Activated CD4-positive, alpha-beta T cell treated with anti-CD3 and anti-CD28 coated beads, Interleukin-2, amount 10 ng/mL, durations not matched to agents 7 days and 5 days (primary cell): ENCODE data around the gene PANX1. TPM values are rescaled to one million over a fixed set of nuclear protein-coding genes. Genes with fewer than 3 reads are reported as not detected.

Experiments used
- CTCF ChIA-PET: fragments of 350-600 bp; sonication (Branson Sonifier 250); formaldehyde crosslinking; loops from one replicate; lab custom pipeline; 2021; ENCODE audit warnings: antibody characterized with exemption; lab: Charles Lee
- POLR2A ChIA-PET: fragments of 350-600 bp; sonication (Branson Sonifier 250); formaldehyde crosslinking; loops from one replicate; lab custom pipeline; 2021; ENCODE audit warnings: antibody characterized with exemption; lab: Charles Lee
- DNase-seq: peaks from one replicate; pipeline ENCODE4 v3.0.0-alpha.2; 2020
- H3K27ac Mint-ChIP-seq: one replicate; pipeline ENCODE4 v1.8.0; 2021; ENCODE audit warnings: mild to moderate bottlenecking, moderate library complexity, mixed read lengths
- H3K27me3 Mint-ChIP-seq: one replicate; pipeline ENCODE4 v1.8.0; 2021; ENCODE audit warnings: mixed read lengths
- H3K36me3 Mint-ChIP-seq: one replicate; pipeline ENCODE4 v1.8.0; 2021; ENCODE audit warnings: low read depth, mixed read lengths
- H3K4me1 Mint-ChIP-seq: one replicate; pipeline ENCODE4 v1.8.0; 2021; ENCODE audit warnings: mixed read lengths
- H3K4me3 Mint-ChIP-seq: one replicate; pipeline ENCODE4 v1.8.0; 2021; ENCODE audit warnings: mild to moderate bottlenecking, moderate library complexity, mixed read lengths
- H3K9me3 Mint-ChIP-seq: one replicate; pipeline ENCODE4 v1.8.0; 2021; ENCODE audit warnings: mixed read lengths
- total RNA-seq, 2 experiments: library from RNA; stranded (reverse); gene quantifications; one replicate each; pipeline ENCODE4 v1.2.3, GENCODE V29; 2021

The PANX1 gene
- total RNA-seq, 2 experiments from 2014 or later, result 13.2 to 13.9 TPM

DNA sequence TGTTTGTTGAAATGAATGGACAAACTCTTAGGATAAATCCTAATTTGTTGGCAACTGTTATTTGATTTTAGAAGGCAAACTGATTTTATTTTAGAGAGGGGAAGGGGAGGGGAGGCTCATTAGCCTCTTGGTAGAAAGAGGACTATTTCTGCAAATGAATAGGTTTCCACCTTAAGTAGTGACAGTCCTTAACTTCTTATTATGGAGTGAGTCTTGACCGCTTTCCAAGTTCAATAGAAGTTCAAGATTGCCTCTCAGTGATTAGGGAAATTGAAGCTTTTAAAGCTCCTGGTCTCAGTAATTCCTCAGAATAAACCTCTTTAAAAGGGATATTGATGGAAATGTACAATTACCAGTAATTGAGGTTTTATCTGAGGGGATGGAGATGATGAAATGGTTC lies 55.7 kb downstream of the PANX1 start:
- ChIA-PET CTCF (interaction anchor here (0.9 to 2.9 kb wide), 3 partner anchors 10 to 54 kb away, joined by 3 to 12 read pairs (median 3); no protein-coding TSS in a partner anchor), POLR2A (no interaction called here)
- Mint-ChIP-seq H3K4me3 (no peak overlapping the region), H3K36me3 (peaks cover 14% of the 10 kb centered on the region), H3K27me3 (no peaks in the 10 kb centered on the region), H3K27ac (no peak overlapping the region), H3K9me3 (no peaks in the 10 kb centered on the region), H3K4me1 (no peaks in the 10 kb centered on the region)
- DNase-seq, result no peak

DNA sequence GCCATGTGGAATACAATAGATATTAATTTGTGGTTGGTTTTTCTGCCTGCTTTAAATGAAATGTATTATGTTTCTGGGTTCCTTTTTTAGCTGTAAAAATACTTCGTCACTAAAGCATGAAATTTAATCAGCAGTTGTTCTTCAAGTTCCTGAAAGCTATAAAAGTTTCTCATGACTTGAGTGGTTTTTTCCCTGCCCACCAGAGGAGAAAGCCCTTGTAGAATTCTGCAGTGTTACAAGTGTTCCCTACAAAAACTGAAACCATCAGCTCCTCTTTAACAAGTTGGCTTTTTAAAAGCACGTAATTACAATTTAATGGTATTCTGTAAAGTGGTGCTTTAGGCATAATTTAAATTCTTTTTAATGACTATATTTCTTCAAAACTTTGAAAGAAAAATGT lies 56.2 kb downstream of the PANX1 start:
- Mint-ChIP-seq H3K4me3 (no peak overlapping the region), H3K36me3 (peaks cover 13% of the 10 kb centered on the region), H3K27ac (no peak overlapping the region), H3K9me3 (no peaks in the 10 kb centered on the region), H3K4me1 (no peaks in the 10 kb centered on the region), H3K27me3 (no peaks in the 10 kb centered on the region)
- CTCF ChIA-PET, result interaction anchor here (0.9 to 2.9 kb wide), 3 partner anchors 10 to 53 kb away, joined by 3 to 12 read pairs (median 3); no protein-coding TSS in a partner anchor
- POLR2A ChIA-PET, result no interaction called here
- DNase-seq, result no peak

DNA sequence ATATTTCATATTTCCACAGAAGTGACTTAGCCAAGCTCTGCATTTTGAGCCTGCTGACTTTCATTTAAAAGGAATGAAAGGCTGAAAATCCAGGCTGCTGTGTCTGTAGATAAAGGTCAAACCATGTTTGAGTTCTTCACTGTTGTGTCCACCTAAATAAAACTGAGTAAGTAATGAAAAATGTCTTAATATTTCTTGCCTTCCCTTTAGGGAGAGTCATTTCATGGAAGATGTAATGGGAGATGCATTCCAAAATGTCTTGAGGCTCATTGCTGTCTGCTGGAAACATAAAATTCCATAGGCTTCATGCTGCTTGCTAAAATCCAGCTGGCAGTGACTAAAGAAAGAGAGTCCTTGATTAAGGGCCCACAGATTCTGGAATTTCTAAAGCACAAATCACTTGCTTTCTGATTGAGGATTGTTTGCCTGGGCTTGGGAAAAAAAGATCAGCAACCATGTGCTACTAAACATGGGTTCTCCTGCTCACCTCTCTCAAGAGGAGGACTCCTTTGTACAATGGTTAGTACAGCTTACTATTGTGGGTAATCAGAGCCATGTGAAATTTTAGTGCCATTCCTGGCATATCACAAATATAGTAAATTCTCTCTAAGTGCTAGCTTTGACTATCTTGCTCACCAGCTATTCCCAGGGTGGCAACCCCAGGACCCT lies 56.9 kb downstream of the PANX1 start:
- Mint-ChIP-seq H3K9me3 (peaks cover 2% of the 10 kb centered on the region), H3K36me3 (peaks cover 10% of the 10 kb centered on the region), H3K4me1 (no peaks in the 10 kb centered on the region), H3K27ac (no peak overlapping the region), H3K4me3 (no peak overlapping the region), H3K27me3 (no peaks in the 10 kb centered on the region)
- ChIA-PET POLR2A (no interaction called here), CTCF (interaction anchor here (1.4 to 2.9 kb wide), 2 partner anchors 9 to 34 kb away, joined by 3 to 12 read pairs; no protein-coding TSS in a partner anchor)
- DNase-seq, result no peak

DNA sequence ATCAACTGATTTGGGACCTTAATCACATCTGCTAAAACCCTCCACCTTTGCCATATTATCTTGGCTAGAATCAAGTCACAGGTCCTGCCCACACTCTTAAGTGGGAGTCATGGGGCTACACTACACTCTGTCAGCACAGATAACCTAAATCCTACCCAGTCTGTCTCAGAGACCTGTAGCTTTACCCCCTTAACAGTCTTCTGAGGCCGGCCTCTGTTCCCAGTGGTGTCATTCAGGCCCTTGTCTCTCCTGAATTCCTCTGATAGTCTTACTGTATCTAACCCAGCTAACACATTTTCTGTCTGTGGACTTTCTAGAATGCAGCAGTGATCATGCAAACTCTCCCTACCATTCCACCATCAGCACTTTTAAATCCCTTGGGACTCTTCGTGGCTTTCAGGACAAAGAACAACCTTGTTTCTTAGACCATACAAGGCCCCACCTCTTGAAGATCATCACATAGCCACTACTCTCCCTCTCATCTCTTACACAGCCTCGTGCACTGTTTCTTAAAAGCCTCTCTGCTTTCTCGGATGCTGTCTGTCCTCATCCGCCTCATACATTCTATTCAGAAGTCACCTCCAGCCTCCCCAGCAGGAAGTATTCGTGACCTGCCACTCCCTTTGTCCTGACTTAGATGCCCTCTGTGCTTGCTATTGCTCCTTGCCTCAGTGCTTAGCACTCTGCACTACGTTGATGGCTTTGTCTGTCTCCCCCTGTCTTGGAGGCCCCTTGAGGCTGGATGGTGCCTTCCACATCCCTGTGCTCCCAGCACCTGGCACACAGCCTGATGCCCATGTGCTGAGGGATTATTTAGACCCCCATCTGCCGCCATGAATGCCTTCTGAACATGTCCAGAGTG lies 57.9 kb downstream of the PANX1 start:
- ChIA-PET POLR2A (no interaction called here), CTCF (interaction anchor here (2.9 kb wide), 1 partner anchor 8 kb away, joined by 12 read pairs; no protein-coding TSS in a partner anchor)
- peaks cover 2% of the 10 kb centered on the region for H3K9me3 Mint-ChIP-seq
- no peak overlapping the region for H3K27ac Mint-ChIP-seq
- no peaks in the 10 kb centered on the region for H3K4me1 Mint-ChIP-seq
- no peaks in the 10 kb centered on the region for H3K27me3 Mint-ChIP-seq
- DNase-seq, result no peak
- peaks cover under 1% of the 10 kb centered on the region for H3K36me3 Mint-ChIP-seq
- no peak overlapping the region for H3K4me3 Mint-ChIP-seq

DNA sequence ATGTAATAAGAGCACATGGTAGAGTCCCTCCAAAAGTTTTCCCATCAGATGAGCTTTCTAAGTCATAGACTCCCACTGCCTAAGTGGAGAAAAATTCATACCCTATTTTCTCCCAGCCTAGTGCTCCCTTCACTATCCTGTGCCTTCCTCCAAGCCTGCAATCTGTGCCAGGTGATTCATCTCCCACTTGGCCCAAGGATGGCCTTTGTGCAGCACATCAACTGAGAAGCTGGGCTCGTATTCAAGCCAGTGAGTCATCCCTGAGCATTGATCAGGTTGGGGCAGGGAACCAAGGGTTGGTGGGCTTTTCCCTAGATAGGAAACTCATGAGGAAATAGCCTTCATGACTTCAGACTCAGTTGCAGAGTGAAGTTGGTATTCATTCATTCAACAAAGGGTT lies 64.6 kb downstream of the PANX1 start:
- no peak for DNase-seq
- no peak overlapping the region for H3K27ac Mint-ChIP-seq
- no peak overlapping the region for H3K4me3 Mint-ChIP-seq
- H3K4me1 Mint-ChIP-seq, result no peaks in the 10 kb centered on the region
- CTCF ChIA-PET, result no interaction called here
- H3K27me3 Mint-ChIP-seq, result no peaks in the 10 kb centered on the region
- POLR2A ChIA-PET, result no interaction called here
- no peaks in the 10 kb centered on the region for H3K36me3 Mint-ChIP-seq
- H3K9me3 Mint-ChIP-seq, result peaks cover 2% of the 10 kb centered on the region

DNA sequence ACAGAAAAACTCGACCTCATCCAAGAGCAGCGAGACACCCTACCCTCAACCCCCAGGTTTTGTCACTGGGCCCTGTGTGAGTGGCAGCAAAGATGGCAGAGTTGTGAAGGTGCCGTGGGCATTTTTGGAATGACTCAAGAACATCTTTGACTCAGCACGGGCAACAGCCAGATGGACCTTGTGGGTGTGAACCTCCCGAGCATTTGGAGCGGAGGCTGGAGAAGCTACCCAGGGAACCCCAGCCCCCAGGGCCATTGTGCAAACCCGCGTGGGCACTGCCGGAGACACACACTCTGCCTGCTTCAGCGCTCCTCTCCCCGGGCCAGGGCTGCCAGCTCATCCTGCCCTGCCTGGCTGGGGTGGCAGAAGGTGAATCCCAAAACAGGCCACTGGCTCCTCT lies 66.1 kb downstream of the PANX1 start:
- DNase-seq, result no peak
- Mint-ChIP-seq H3K27ac (no peak overlapping the region), H3K36me3 (no peaks in the 10 kb centered on the region), H3K9me3 (peaks cover 2% of the 10 kb centered on the region), H3K27me3 (no peaks in the 10 kb centered on the region), H3K4me1 (no peaks in the 10 kb centered on the region), H3K4me3 (no peak overlapping the region)
- CTCF ChIA-PET, result interaction anchor here (2.2 kb wide), 1 partner anchor 10 kb away, joined by 12 read pairs; no protein-coding TSS in a partner anchor
- POLR2A ChIA-PET, result no interaction called here

DNA sequence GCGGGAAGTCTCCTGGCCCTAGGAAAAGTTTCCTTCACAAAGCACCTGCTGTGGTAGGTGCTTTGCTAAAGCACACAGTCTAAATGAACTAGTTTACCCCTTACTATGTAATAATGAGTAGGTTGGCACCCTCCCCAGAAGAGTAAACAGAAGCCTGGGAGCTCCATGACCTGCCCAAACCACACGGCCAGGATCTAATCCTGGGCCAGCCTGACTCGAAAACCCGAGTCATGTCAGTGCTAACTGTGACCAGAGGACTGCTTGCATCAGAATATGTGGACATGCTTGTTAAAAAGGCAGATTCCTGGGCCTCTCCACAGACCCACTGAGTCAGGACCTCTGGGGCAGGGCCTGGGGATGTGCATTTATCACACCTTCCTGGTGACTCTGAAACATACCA lies 67.7 kb downstream of the PANX1 start:
- no peak for DNase-seq
- H3K36me3 Mint-ChIP-seq, result no peaks in the 10 kb centered on the region
- no peaks in the 10 kb centered on the region for H3K27me3 Mint-ChIP-seq
- H3K4me1 Mint-ChIP-seq, result no peaks in the 10 kb centered on the region
- H3K27ac Mint-ChIP-seq, result no peak overlapping the region
- no peaks in the 10 kb centered on the region for H3K9me3 Mint-ChIP-seq
- H3K4me3 Mint-ChIP-seq, result no peak overlapping the region
- ChIA-PET POLR2A (no interaction called here), CTCF (no interaction called here)

DNA sequence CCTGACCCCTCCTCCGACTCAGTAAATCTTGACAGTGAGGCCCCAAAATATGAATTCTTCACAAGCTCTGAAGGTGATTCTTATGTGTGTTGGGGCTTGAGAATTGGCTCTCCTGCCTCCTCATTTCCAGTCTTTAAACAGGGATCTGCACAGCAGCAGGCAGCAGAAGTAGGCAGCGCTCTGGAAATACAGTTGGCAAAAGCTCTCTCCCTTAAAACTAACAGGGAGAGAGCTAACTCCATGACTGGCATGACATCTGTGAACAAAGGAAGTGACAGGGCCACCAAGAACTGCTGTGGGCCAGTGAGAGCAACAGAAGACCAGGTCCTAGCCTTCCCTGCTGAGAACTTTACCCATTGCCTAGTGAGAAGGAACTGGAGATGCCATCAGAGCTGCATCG lies 70.1 kb downstream of the PANX1 start:
- CTCF ChIA-PET, result no interaction called here
- H3K4me3 Mint-ChIP-seq, result no peak overlapping the region
- H3K36me3 Mint-ChIP-seq, result no peaks in the 10 kb centered on the region
- no peak for DNase-seq
- no peaks in the 10 kb centered on the region for H3K9me3 Mint-ChIP-seq
- no peak overlapping the region for H3K27ac Mint-ChIP-seq
- POLR2A ChIA-PET, result no interaction called here
- no peaks in the 10 kb centered on the region for H3K27me3 Mint-ChIP-seq
- H3K4me1 Mint-ChIP-seq, result no peaks in the 10 kb centered on the region

DNA sequence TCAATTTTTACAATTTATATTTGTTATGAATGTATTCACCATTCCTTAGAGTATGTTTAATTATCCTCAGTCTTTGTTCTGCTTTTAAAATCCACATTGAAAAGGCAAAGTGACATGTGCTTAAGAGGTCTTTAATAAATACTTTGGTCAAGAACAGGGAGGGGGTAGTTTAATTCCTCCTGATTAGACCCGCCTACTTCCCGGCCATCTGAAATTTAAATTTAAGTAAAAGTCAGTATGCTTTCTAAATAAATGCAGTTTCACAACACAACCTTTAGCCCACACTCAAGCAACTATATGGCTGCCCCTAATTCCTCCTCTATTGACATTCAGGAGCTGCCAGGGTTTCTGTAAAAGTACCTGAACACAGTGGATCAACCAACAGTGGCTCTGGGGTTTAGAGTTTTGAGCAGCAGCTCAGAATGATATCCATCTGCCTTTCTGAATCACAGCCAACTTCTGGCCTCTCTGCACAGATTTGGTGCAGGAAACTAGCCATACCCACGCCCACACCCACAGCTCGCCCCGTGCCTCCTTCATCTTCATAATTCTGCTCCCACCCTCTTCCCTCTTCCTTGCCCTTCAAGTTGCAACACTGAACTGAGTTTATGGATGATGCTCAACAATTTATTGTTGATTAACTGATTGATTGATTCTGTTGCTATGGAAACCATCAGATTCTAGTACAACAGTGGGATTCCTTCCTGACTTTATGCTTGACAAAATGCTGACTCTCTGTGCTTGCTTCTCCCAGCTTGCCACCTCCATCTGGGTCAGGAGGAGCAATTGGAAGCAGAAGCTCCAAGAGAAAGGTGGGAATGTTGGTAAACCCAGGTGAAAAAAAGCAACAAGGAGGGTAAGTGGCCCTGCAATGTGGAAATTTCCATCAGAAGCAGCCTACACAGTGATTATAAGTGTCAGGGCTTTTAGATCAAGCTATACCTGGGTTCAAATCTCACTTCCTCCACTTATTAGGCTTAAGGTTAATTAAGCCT lies 70.8 kb downstream of the PANX1 start:
- ChIA-PET POLR2A (no interaction called here), CTCF (interaction anchor here (0.8 kb wide), 1 partner anchor 14 kb away, joined by 3 read pairs; no protein-coding TSS in a partner anchor)
- Mint-ChIP-seq H3K27ac (no peak overlapping the region), H3K4me3 (no peak overlapping the region), H3K36me3 (no peaks in the 10 kb centered on the region), H3K9me3 (no peaks in the 10 kb centered on the region), H3K4me1 (no peaks in the 10 kb centered on the region), H3K27me3 (no peaks in the 10 kb centered on the region)
- no peak for DNase-seq

DNA sequence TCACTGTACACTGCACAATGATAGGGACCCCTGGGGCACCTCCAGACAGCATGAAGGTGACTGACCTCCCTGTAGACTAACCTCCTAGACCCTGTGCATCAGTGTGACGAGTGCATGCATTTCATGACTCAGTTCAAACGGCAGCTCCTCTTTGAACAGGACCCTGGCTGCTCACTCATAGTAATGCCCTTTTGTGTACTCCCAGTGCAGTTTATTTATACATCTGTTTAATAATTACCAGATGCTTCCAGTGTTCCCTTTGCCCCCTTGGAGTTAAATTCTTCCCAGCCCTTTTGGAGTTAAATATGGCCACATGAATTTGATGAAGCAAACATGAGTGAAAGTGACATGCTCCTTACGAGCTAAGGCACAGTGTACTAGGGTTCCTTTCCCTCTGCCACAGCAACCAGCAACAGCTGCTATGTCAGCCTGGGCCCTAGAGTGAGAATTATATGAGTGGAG lies 72.4 kb downstream of the PANX1 start:
- H3K9me3 Mint-ChIP-seq, result no peaks in the 10 kb centered on the region
- H3K27ac Mint-ChIP-seq, result no peak overlapping the region
- ChIA-PET POLR2A (no interaction called here), CTCF (interaction anchor here (1.1 kb wide), 1 partner anchor 27 kb away, joined by 3 read pairs; no protein-coding TSS in a partner anchor)
- no peak for DNase-seq
- no peaks in the 10 kb centered on the region for H3K4me1 Mint-ChIP-seq
- no peak overlapping the region for H3K4me3 Mint-ChIP-seq
- no peaks in the 10 kb centered on the region for H3K27me3 Mint-ChIP-seq
- no peaks in the 10 kb centered on the region for H3K36me3 Mint-ChIP-seq

DNA sequence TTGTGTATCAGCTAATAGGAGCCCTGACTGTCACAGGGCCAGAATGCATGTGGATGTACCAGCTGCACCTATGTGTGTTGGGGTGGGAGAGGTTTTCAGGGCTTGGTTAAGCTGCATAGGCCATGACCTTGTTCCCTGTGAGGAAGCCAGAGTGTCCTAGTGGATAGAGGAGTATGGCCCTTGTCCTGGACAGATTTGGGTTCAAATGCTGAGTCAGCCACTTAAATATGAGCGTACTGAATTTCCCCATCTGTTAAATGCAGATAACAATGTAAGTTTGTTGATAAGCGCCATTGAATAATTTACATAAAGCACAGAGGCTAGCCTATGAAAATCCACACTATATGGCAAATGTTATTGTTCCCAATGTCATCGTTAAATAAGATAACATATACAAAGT lies 74.4 kb downstream of the PANX1 start:
- DNase-seq, result no peak
- no peak overlapping the region for H3K27ac Mint-ChIP-seq
- ChIA-PET CTCF (no interaction called here), POLR2A (no interaction called here)
- no peak overlapping the region for H3K4me3 Mint-ChIP-seq
- H3K36me3 Mint-ChIP-seq, result no peaks in the 10 kb centered on the region
- peaks cover 3% of the 10 kb centered on the region for H3K27me3 Mint-ChIP-seq
- no peaks in the 10 kb centered on the region for H3K4me1 Mint-ChIP-seq
- no peaks in the 10 kb centered on the region for H3K9me3 Mint-ChIP-seq

DNA sequence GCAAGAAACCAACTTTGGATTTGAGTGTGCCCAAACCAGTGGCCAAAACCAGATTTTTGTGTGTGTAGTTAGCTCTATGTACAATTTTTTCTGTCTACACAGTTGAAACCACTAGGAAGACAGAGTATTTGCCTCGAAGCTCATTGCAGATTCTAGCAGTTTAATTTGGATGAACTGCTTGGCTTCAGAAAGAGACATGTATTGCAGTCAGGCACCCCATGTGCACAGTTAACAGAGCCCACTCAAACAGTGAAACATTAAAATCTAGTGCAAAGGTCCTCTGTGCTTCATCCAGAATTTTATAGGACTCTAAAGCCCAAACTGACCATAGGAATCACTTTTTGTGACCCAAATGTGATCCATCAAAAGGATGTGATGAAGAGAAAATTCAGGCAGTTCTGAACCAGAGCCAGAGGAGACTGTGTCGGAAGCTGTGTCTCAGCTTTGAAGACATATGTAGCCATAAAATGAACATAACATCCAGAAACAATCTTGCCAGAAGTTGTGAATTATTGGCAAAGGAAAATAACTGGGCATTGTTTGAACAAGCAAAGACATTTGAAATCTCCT lies 82.7 kb downstream of the PANX1 start:
- no peaks in the 10 kb centered on the region for H3K9me3 Mint-ChIP-seq
- no peaks in the 10 kb centered on the region for H3K36me3 Mint-ChIP-seq
- no peaks in the 10 kb centered on the region for H3K4me1 Mint-ChIP-seq
- ChIA-PET POLR2A (no interaction called here), CTCF (no interaction called here)
- H3K4me3 Mint-ChIP-seq, result no peak overlapping the region
- peaks cover 3% of the 10 kb centered on the region for H3K27me3 Mint-ChIP-seq
- H3K27ac Mint-ChIP-seq, result no peak overlapping the region
- no peak for DNase-seq
